Stimulated activated CD8-positive, alpha-beta memory T cell treated with anti-CD3 and anti-CD28 coated beads, Interleukin-2, amount 100 ng/mL, for 48 hours (primary cell): ENCODE measurements around the gene LRMDA.

Experiments
- DNase-seq, 2 donors: peaks; one replicate each; pipeline ENCODE4 v3.0.0-alpha.2; 2020; ENCODE audit warnings: low read depth in 2 of 2

LRMDA gene

DNA sequence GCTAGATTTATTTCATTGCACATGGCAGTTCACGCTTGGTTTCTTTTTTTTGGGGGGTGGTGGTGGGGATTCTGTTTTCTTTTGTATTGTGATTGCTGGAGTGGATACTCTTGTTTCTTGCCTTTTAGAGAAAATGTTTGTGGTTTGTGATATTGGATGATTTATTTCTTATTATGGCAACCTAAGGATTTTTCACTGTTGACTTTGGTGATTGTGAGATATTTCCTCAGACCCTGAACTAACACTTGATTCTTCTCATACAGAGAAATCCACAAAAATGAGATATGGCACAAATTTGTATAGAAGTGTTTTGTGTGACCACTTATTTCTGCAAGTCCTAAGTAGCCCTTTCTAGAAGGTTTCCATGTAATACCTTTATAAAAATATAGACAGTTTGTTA is 871.1 kb downstream of the LRMDA start:
- no peak for DNase-seq

DNA sequence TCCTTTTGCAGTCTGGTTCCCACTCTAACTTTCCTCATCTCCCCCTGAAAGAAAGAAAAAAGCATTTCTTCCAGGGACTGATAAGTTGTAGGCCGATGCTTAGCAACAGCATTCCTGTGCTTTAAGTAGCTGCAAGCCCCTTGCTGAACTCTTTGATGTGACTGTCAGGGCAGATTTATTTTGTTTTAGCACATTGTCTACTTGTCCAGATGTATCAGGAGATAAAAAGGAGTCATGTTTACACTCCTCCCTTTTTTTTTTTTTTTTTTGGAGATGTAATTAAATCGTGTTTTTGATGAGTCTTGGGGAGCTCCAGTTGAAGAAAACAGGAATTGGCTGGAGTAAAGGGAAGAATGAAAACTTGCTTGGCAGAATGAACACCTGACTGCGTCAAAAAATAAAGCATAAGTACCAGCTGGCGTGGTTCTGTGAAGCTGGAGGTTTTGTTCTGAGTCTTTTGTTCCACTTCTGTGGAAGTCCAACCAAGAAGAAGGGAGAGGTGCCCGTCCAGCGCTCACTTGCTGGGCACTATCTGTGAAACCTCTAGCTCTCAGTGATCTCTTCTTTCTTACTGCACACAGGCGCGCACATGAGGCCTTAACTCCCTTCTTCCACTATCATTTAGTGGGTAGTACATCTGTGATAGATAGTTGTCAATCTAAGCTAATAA is 871.7 kb downstream of the LRMDA start:
- DNase-seq = no peak

DNA sequence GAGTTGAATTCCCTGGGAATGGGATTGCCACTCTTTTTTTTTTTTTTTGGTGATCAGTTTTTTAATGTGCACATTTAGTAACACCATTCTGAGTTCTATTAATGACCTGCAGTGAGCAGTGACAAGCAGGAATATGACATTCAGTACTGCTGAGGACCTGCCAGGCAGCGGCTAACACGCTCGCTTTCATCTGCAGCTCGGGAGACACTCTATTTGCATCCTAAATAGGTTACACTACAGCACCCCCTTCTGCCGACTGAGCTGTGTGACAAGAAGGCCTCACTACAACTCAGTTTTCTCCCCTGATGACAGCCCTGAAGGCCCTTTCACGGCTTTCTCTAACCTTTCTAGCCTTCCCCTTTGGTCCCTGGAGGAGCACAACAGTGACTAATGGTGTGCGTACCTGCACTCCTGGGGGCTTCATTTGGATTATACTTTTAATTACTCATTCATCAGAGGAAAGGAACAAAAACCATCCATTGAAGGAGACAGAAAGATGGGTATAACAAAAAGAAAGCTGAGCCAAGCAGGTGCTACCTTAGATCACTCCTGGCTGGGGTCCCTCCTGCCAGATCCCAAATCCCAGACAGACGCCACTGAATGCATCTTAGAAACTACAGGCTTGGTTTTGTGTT is 872.4 kb downstream of the LRMDA start:
- no peak for DNase-seq

DNA sequence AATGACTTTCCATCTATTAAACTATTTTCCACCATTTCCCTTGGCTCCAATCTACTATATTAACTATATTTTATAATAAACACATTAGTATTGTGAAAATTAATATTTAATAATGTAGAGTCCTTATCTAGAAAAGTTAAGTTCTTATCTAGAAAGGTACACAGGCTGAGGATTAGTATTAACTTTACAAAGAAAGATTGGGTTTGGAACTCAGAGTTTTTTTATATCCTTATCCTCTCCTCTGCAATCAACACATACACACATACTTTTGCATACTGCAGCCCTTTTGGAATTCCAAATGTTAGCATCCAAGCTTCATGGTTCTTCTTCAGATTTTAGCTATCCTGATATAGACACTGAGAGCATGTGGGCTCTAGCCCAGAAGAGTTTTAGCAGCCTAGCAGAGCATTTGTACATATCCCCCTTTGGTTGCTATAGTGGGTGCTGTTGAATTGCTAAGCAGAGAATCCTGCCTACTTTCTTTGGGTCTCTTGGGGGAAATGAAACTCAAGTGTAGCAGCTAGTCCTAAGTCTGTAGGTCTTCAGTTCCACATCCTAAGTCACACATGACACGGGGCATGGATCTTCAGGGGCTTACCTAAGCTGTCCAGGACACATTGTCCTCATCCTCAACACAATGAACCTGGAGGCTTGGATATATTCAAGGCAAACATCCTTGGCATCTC is 874.6 kb downstream of the LRMDA start:
- no peak for DNase-seq

DNA sequence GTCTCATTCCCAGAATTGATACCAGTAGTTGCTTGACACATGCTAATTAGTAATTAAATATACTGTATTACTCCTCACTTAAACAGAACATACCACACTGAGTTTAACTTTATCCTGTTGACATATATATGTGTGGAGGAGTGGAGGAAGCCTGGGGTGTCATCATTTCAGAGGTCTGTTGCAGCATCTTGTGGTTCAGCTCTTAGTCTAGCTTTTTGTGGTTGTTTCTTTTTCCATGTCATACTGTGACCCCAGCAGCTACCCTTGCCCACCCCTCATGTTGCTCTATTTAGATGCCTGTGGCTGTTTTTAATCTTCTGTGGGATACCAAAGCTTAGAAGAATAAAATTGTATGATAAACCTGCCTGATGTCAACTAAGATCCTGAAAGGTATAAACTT is 875.4 kb downstream of the LRMDA start:
- no peak for DNase-seq

DNA sequence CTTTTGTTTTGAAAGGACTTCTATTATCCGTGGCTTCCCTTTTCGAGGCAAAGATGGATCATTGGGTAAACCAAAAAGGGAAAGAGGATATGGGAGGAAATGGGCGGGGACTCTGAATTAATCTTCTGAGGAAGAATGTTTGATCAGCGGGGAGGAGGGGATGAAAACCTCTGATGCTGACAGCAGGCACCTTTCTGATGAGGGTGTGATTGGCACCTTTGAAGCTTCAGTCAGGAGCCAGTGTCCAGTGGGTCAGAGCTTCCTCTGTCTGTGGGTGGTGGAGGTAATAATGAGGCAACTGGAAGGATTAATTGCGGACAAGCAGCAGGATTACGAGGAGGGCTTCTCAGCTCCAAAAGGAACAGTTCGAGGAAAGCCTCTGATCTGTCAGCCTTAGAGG is 877.6 kb downstream of the LRMDA start:
- DNase-seq = no peak

DNA sequence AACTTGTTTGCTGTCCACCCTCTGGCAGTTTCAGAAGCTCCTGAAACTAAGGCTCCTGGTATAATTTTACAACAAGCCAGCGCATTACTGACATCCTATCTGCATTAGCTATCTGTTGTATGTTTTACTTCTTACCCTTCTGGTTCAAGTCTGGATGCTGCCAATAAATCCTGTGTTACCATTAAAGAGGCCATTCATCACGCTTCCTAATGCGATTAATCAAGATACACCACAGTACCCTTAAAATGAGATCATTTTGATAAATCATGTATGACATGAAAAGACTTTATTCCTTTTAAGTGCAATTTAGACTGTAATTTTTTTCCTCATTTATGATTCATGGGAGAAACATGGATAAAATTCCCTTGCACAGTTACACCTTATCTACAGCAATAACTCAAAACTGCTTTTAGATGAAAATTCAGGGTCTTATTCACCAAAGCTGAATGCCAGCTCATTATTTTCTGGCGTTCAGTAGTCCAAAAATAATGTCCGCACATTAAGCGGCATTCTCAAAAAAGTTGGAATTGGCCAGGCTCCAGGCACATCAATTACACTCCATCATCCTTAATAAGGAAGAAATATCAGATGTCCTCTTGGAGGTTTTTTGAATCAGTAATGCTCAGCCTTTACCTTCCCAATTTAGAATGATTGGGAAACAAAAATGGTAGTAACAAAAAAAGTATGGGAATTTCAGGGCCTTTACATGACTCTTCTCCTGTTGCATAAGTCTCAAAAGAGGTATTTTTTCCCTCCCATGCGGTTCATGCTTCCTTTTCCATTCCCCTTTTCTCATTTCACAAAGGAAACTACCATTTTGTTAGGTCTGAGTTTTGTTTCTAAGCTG is 878.5 kb downstream of the LRMDA start:
- no peak for DNase-seq

DNA sequence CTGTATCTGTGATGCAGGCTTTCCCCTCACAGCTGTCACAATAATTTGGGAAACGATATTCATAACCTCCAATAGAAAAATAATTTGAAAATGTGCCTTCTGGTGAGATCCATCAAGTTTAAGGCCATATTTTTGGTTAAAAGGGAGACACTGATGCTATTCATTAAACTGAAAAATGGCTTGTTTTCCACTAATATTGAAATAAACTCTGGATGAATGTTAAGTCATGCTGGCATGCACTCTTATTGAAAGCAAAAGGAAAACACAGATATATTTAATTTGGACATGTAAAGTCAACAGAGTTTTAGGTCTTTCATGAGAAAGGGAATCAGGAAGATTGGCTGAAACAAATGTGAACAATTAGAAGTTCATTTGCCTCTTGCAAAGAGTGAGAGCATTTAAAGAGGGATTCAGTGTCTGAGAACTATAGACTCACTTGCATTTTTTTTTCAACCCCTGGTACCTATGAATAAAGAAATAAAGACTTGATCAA is 879.2 kb downstream of the LRMDA start:
- no peak for DNase-seq

DNA sequence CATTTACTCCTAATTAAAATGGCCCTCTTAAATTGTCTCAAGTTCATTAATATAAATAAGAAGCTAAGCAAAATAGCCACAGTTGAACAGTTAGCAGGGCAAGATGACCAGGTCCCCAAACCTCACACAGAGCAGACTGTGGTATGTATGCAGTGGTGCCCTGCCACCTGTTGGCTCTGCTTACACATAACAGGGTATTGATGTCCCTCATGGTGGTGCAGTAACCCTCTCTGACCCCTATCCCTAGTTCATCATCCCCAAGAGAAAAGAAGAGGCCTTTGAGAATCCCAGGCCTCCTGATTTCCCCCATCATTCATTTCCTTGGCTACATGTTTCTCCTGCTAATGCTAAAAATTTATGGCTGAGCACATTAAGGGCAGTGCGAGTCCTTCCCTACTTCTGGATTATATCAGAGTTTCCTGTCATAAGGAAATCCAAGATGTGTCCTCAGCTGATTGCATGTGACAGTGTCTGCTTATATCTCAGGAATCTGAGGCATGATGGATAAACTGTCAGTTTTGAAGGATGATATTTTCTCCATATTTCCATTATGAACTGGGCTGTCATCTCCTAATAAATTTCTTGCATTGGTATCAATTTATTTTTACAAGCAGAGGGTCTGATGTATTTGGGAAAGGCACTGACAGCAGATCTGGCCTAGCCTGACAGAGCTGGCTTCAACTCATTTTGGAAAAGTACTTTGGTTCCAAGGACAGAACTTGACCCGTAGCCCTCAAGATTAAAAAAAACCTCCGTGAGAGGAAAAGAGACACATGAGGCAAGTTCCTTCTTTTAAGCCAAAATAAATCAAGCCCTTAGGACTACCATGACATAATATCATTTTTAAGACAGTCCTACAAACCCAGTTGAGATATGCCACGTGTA is 880.6 kb downstream of the LRMDA start:
- DNase-seq = no peak

DNA sequence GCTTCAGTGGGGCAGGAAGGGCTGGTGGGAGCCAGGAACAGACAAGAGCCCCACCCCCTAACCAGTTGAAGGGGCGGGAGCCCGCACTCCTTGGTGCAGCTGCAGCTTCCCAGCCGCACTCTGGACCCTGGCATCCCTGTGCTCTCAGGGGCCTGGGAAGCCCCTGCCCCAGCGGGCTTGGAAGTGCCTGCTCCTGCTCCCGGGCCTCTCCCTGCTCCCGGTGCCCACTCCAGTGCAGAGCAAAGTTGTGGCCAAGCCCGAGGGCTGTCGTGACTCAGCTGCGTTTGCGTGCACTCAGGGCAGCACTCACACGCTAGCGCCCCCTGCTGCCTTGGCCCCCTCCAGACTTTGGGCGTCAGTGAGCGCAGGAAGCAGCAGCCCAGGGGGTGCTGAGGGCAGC is 883.8 kb downstream of the LRMDA start:
- no peak for DNase-seq

DNA sequence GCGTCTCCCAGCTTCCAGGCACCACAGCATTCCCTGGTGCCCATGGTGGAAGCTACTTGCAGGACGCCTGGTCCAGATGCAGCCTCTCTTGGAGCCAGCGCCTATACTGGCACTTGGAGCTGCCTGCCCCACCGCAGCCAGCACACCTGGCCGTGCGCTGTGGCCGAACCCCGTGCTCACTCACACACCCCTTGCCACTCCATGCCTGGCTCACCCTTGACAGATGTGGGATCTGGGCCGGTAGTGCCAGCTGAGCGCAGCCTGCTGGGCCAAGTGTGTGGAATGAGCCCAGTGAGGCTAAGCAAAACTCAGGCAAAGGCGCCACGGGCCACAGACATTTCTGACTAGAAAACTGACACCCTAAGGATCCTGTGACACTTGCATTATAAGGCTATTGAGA is 884.8 kb downstream of the LRMDA start:
- no peak for DNase-seq

DNA sequence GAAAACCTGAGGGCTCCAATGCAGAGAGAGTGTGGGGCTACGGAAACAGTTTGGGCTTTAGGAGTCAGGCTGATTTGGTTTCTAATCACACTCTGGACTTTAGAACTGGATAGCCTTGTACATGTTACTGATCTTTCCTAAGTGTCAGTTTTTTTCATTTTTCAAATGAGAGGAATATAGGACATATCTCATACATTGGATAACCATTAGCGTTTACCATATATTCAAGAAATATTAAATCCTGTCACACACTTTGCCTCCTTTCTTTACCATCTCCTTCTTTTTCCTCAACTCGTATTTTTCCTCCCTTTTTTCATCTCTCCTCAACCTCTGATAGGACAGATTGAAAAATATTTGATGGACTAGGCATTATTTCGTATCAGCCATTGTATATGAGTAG is 885.7 kb downstream of the LRMDA start:
- no peak for DNase-seq

DNA sequence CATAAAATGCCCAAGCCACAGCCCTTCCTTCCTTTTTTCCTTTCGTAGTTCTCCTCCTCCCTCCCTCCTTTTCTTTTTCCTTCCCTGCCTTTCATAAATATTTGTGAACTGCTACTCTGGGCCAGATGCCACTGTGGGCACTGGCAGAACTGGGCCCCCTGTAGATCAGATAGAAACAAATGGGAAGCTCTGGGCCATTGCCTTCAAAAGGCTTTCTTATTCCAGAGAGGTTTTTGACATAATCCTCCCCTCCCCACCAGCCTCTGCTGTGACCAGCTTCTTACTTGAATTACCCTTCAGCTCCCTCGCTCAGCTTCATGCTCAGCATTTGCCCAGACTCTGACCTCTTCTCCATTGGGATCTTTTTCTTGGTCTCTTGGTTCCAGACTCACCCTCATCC is 886.8 kb downstream of the LRMDA start:
- DNase-seq = no peak

DNA sequence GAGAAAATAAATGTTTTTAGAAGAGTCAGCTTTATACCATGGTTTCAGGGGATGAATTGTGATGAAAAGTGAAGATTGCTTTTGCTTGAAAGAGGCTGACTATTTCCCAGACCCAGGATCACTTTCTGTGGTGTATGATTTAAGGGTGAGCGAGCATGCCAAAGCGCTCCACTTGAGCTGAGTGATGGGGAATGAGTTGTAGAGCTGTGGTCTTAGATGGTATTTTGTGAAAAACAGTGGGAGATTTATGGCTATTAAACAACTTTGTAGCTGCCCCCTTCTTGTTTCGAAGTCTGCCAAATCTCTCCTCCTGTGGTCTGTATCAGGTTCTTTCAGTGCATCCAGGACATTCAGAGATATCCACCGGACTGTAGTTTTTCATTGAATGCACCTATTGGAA is 888.2 kb downstream of the LRMDA start:
- DNase-seq = no peak

DNA sequence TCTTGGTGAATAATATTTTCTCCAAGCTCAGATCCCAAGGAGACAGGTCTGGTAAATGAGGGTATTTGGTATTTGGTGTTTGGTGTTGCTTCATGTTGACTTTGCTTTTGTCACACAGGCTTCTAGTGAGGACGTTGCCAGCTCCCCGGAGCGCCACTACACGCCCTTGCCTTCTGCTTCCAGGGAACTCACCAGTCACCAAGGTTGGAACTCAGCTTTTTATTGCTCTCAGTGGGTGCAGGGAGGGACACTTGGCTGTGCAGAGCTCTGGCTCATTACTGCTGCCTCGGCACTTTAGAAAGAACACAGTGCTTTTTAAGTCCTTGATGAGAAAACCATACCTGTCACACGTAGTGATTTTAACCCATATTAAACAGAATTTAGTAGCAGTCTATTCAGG is 892.9 kb downstream of the LRMDA start:
- DNase-seq = no peak

DNA sequence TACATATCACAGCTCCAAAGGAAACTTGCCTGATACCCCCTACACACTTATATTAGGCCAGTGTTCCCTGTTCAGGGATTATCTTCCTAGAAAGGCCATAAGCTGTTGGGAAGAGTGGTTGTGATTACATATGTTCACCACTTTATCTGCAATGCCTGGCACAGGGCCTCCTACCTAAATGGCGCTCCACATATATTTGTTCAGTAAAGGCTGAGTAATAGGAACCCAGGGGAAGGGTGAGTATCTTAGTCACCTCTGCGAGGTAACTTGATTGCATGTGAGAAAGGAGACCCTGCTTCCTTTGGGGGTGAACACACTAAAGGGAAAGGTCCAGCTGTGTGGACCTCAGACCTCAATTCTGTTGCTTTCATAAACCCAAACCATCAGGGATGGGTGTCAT is 896.0 kb downstream of the LRMDA start:
- DNase-seq = no peak

DNA sequence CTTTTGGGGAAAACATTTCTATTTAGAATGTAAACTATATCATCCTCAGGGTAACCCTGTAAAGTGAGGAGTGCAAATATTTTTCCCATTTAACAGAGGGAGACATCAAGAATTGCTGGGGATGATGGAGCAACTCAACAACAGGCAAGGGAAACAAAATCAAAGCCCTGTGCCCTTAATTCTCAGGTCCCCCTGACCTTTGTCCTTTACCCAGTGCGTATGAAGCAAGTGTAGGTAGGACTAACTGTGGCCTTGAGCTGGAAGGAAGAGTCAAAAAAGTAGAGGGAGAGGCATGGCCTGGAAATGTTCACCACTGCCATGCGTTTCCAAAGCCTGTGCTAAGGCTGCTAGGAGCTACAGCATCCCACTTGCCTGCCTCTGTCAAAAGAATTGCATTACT is 896.9 kb downstream of the LRMDA start:
- no peak for DNase-seq

DNA sequence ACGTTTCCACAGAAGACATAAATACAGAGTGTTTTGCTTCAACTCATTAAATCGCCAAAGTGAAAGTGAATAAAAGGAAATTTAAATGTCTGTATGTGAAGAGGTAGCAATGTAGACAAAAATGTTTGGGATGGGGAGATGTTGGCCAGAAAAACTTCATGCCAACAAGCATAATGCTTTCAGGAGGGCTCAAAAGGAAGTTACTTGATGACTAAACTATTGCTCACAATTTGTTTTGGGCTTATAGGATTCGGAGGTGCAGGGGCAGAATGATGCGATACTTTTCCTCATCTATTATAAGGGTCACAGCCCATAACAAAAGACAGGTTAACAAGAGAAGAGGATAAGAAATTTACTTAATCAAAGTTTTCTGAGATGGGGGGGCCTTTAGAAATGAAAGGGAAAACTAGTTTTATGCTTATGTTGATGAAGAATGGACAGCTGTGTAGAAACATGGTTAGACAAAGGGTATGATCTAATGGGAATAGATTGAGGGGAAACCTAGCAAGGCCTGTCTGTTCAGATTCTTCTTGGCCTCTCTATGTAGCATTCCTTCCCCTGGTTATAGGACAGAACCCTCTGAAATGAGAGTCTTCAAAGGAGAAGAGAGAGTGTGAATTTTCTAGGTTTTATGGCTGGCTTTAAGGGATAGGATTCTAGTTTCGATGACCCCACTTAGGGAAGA is 898.6 kb downstream of the LRMDA start:
- no peak for DNase-seq

DNA sequence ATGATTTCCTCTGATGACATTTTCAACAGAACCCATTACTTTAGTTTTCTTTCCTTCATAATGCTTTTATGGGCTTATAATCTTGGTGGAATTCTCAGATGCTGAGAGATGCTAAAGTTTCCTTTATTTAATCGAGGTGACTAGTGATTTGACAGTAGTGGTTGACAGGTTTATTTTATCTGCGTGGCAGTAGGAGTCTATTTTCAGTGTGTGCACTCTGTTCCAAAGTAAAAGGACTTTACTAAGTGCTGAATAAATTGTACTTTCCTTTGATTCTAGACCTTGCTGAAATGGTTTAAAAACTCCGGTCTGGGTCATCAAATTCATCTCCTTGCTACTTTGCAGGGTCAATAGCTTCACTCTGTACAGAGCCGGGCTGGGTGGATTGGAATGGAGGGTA is 900.3 kb downstream of the LRMDA start:
- no peak for DNase-seq

DNA sequence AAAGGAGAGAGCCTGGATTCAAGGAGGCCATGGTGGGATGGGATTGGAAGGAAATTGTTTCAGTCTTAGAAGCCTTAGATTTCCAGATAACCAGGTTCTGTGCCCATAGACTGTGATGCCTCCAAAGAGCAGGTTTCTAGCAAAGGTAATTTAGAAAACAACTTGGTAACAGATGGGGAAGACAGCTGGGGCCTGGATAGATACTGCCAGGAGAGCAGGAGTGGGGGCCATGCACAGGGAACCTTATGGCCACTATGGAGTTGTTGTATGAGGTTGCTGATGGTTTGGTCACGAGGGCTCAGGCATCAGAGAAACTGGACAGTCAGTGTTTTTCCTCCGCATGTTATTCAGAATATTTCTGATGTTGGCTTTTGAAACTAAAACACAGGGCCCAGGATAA is 901.9 kb downstream of the LRMDA start:
- no peak for DNase-seq

DNA sequence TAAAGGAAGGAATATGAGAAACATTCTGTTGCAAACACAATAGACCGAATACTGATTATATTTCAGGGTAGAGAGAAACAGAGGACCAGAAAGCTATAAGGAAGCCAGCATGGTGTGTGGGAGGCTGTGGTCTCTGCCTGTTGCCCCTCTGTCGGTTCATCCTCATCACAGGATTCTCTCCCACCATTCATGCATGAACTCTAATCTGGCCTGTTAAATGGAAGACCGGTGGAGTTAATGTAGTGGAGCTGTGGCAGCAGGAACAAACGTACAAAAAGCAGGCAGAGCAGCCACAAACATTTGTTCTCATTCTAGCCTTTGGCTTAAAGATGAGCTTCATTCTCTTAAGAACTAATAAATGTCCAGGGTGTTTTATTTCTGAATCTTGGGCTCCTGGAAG is 902.4 kb downstream of the LRMDA start:
- no peak for DNase-seq
